Hematopoietic multipotent progenitor cell treated with erythropoietin and hydrocortisone succinate and interleukin-3 and kit ligand, for 8 days (in vitro differentiated cells): Measurements from ENCODE around the gene UFSP1.
A peak's percentile ranks its signal among the peaks of the same experiment; 100 is the strongest.
"Not testable (repeated sequence)": the region's sequence is repeated elsewhere in the genome, so short reads cannot be mapped to it uniquely, and the experiment has no call there.

ENCODE experiments used
- DNase-seq: peaks from one replicate; pipeline ENCODE4 v3.0.0-alpha.2; 2015

UFSP1 gene

DNA sequence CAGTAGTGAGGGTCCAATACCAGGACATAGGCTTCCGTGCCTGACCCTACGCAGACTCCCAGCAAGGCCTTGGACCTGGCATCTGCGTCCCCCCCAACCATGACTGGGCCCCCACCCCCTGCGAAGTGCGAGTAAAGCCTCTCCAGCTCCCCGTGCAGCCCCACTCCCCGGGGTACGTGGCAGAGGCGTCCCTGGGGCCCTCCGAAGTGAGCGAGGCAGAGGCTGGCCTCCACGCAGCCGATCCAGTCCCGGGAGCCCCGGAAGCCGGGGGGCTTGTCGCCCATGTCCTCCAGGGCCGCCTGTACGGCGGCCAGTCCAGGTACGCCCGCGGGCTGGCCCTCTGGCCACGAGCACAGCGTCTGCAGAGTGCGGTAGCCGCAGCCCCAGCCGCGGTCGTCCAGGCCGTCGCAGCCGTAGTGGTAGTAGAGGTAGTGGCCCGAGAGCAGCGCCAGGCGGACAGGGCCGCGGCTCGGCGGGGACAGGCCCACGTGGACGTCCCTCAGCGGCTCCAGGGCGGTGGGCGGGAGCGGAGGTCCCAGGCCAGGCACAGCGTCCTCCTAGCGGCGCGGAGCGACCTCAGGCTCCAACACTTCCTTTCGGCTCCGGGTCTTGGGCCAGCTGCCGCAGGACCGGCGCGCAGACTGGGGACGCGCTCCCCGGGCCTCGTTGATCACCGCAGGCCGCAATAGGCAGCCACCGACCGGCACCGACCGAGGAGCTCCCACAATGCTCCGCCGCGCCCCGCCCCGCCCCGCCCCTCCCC lies at the start of gene UFSP1:
TSS of gene UFSP1 (minus strand) at position 728 of the 763 bp plus-strand sequence. CDS start at position 284, 444 bp downstream.
- DNase-seq: no peak

GRCh38 chr7:100936167-100936566 lies 46.7 kb upstream of the UFSP1 start:
- DNase-seq: not testable (repeated sequence)

DNA sequence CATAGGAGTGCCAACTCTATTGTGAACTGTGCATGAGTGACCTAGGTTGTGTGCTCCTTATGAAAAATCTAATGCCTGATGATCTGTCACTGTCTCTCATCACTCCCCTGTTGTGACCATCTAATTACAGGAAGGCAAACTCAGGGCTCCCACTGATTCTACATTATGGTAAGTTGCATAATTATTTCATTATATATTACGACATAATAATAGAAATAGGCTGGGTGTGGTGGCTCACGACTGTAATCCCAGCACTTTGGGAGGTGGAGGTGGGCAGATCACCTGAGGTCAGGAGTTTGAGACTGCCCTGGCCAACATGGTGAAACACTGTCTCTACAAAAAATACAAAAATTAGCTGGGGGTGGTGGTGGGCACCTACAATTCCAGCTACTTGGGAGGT lies 45.9 kb upstream of the UFSP1 start:
- DNase-seq: not testable (repeated sequence)

- no peak for DNase-seq
Observed at GRCh38 chr7:100933734-100934133, 44.2 kb upstream of the UFSP1 start.

GRCh38 chr7:100929808-100930174 lies 40.3 kb upstream of the UFSP1 start:
- DNase-seq: no peak

- DNase-seq: not testable (repeated sequence)
Observed at GRCh38 chr7:100923616-100924015, 34.1 kb upstream of the UFSP1 start.

- no peak for DNase-seq
Observed at GRCh38 chr7:100921039-100921438, 31.5 kb upstream of the UFSP1 start.

DNA sequence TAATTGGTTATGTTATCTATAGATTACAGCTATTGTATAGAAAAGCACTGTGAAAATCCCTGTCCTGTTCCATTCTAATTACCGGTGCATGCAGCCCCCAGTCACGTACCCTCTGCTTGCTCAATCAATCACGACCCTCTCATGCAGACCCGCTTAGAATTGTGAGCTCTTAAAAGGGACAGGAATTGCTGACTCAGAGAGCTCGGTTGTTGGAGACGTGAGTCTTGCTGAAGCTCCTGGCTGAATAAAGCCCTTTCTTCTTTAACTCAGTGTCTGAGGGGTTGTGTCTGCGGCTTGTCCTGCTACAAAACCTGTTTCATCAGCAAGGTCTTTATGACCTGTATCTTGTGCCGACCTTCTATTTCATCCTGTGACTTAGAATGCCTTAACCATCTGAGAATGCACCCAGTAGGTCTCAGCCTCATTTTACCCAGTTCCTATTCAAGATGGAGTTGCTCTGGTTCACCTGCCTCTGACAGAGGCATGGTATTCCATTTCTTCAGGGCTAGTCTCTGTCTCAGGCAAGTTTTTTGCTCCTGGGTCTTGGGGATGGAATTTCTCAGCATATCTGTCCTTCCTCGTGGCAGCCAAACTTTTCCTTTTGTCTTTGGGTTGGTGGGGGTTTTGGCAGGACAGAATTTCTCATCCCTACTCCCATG lies 30.4 kb upstream of the UFSP1 start:
- not testable (repeated sequence) for DNase-seq

DNA sequence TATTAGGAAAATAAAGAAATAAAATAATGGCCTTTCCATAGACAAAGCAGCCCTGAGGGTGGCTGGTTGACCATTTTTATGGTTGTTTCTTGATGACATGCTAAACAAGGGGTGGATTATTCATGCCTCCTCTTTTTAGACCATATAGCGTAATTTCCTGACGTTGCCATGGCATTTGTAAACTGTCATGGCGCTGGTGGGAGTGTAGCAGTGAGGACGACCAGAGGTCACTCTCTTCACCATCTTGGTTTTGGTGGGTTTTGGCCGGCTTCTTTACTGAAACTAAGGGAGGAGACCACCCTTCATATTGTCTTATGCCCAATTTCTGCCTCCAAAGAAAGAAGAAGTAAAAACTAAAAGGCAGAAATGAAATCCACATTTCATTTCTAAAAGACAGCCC lies 29.8 kb upstream of the UFSP1 start:
- not testable (repeated sequence) for DNase-seq

DNA sequence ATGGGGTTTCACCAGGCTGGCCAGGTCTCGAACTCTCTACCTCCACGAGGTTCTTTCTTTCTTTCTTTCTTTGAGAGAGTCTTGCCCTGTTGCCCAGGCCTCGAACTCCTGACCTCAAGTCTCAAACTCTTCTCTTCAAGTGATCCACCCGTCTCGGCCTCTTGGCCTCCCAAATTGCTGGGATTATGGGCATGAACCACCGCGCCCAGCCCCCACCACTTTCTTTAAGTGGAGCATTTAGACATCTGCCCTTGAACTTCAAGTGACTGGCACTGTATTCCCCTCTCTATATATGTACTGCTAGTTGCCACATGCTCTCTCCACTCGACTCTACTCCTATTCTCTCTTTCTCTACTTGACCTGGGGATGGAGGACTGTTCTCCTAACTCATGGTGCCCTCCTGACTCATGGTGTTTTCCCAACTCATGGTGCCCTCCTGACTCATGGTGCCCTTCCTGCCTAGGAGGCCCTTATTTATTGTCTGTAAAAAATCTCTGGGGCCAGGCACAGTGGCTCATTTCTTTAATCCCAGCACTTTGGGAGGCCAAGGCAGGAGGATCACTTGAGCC lies 25.4 kb upstream of the UFSP1 start:
- no peak for DNase-seq

DNA sequence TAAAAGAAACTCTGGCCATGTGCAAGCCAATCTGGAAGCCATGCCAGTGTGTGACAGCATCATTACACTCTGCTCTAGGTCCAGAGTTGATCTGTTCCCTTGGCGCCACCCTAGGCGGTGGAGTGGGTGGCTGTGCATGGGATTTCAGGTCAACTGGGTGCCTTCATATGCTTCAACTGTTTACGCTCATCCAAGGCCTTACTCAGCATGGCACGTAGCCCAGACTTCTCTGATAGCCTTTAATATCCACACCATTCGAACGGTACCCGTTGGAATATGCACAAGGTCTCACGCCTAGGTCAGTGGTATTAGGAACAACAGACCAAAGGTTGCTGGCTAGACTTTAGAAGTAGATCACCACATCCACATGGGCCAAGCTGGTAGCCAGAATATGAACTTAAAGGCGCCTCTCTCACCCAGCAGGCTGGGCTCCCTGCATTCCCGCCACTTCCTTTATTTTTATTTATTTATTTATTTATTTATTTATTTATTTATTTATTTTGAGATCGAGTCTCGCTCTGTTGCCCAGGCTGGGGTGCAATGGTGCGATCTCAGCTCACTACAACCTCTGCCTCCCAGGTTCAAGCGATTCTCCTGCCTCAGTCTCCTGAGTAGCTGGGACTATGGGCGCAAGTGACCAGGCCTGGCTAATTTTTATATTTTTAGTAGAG lies 24.8 kb upstream of the UFSP1 start:
- DNase-seq: no peak

- DNase-seq: no peak
Observed at GRCh38 chr7:100911484-100911883, 22.0 kb upstream of the UFSP1 start.

DNA sequence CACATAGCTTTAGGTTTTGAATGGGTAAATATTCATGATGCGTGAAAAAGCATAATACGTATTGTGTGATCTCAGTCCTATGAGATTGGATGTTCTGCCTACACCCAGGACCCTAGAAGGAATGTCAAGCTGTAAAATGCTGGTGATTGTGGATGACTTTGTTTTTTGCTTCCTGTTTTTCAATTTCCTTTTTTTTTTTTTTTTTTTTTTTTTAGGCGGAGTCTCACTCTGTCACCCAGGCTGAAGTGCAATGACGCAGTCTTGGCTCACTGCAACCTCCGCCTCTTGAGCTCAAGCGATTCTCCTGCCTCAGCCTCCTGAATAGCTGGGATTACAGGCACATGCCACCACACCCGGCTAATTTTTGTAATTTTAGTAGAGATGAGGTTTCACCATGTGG lies 20.9 kb upstream of the UFSP1 start:
- peak; percentile 20 for DNase-seq

GRCh38 chr7:100908512-100908911 lies 19.0 kb upstream of the UFSP1 start:
- no peak for DNase-seq

- no peak for DNase-seq
Observed at GRCh38 chr7:100902638-100903037, 13.1 kb upstream of the UFSP1 start.

- DNase-seq: no peak
Observed at GRCh38 chr7:100901921-100902332, 12.4 kb upstream of the UFSP1 start.

DNA sequence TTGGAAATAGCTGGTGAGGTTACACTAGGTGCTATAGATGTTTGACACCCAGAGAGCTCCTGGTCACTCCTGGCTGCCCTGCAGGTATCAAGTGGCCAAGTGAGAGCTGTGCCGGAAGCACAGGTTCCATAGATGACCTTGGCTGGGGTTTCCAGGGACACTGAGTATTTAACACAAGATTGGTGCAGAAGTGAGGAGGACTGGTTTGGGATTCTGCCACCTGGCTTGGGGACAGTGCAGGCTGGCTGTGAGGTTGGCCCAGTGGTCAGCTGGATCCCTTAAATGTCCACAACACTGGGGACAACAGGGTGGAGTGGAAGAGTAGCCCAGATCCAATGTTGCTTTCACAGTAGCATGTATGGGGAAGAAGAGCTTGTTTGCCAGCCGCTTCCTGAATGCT lies 11.5 kb upstream of the UFSP1 start:
- no peak for DNase-seq

DNA sequence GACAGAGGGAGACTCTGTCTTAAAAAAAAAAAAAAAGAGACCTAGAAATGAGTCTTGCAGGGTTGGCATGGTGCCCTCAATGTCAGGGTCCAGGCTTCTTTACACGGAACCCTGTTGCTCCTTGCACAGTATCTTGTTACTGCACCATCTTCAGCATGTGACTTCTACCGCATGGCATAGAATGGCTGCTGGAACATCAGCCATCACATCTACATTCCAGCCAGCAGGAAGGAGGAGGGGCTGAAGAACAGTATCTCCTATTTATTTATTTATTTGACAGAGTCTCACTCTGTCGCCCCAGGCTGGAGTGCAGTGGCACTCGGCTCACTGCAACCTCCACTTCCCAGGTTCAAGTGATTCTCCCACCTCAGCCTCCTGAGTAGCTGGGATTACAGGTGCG lies 9.9 kb upstream of the UFSP1 start:
- no peak for DNase-seq

- peak; percentile 81 for DNase-seq
Observed at GRCh38 chr7:100897772-100898454, 8.4 kb upstream of the UFSP1 start.

DNA sequence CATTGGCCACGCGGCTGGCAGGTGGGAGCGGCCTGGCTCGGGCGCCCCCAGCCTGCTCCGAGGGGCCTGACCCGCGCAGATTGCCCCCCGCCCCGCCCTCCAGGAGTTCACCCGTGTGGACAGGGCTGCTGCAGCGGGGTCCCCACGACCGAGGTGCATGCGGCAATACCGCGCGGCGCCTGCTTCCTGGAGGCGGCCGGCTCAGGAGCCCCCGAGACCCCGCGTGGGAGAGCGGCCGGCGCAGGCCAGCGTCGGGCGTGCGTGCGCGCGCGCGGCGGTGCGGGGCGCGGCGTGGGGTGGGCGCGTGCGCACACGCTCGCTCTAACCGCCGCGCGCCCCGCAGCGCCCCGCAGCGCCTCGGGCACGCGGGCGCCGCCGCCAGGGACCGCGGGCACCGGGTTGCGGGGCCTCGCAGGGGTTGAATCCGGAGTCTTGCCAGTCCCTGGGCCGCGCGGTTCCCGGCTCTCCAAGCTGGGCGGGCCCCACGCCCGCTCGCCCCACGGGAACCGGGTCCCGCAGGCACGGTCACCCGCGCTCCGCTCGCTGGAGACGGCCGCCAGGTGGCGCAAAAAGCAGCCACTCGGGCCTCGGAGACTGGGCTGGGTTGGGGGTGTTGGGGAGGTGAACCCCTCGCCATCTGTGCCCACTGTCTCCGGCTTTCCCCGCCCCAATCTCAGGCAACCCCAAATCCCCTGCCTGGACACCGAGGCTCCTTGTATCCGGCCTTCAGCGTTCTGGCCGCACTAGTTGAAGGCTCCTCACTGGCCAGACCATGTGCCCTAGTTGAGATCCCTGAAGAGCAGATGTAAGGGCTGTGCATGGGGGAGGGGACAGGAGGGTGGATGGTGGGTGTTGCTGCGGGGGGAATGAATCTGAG lies 7.5 kb upstream of the UFSP1 start:
- peak; percentile 35 for DNase-seq

DNA sequence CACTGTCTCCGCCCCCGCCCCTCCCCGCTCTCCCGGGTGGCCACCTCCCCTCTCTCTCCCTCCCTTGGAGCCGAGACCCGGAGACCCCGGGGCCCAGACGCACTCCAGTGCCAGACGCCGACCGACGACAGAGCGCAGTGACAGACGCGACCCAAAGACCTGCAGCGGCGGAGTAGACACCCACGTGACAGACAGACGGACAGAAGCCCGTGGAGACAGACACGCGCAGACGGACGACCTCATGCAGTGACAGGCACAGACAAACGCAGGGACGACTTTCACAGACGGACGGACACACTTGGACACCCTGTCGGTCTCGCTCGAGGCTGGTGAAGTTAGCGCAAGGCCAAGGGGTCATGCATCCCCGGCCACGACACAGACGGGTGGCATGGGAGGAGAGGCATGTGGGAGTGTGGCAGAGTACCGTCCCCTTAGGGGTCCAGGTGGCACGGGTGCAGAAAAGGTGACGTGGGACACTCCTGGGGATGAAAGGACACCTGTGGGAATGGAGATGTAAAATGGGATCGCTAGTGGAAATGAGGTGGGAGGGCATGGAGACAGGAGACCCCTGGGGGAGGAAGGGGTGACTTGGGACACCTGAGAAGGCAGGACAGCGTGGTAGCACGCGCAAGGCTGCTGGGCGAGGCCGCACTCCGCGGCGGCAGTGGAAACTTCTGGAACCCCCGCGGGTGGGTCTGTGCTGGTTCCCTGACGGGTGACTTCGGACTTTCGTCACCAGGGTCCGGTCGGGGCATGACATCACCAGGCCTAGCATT lies 6.6 kb upstream of the UFSP1 start:
- DNase-seq: peak; percentile 73

- DNase-seq: no peak
Observed at GRCh38 chr7:100895701-100895955, 6.1 kb upstream of the UFSP1 start, which contains the start of gene ACHE. ACHE (minus strand) TSS chr7:100895888; CDS start chr7:100894232, 1,656 bp downstream.
